Panc1 (cell line): Measurements from ENCODE around the gene SIAH1.

Source experiments
- CTCF ChIP-seq: fragments of 450-650 bp; IDR thresholded peaks from 2 replicates; pipeline ENCODE4 v1.5.1; 2017; ENCODE audit warnings: mild to moderate bottlenecking
- POLR2AphosphoS5 ChIP-seq: IDR thresholded peaks from 2 replicates; pipeline ENCODE4 v1.6.1; 2012; ENCODE audit warnings: mild to moderate bottlenecking, low read depth, low read length, moderate library complexity
- REST ChIP-seq, 2 experiments: IDR thresholded peaks; 2 replicates each; pipeline ENCODE4 v1.6.1; 2011 to 2012; ENCODE audit warnings: low read depth in 2 of 2, control low read depth in 1 of 2, low read length in 1 of 2, mild to moderate bottlenecking in 1 of 2, moderate library complexity in 1 of 2; ENCODE audit not compliant: insufficient read depth in 1 of 2
- SIN3A ChIP-seq: IDR thresholded peaks from 2 replicates; pipeline ENCODE4 v1.6.1; 2012; ENCODE audit warnings: low read depth, mild to moderate bottlenecking, low read length, moderate library complexity, borderline replicate concordance; ENCODE audit not compliant: insufficient read depth

- TF ChIP-seq REST (IDR thresholded peaks at IDR 0.05; ENCODE audit: insufficient read depth in 1 of 2, low read depth in 2 of 2, low read length in 1 of 2) (no peak), CTCF (no peak), POLR2AphosphoS5 (no peak), SIN3A (no peak)
These were observed 42.6 kb downstream of the SIAH1 start for GRCh38 chr16:48342591-48342990.
